SU-DHL-6 (cell line): Measurements from ENCODE around the gene USP6NL.

ENCODE experiments used
- H2AFZ ChIP-seq: fragments of 200-600 bp; sonication (generic); 2 replicates; pipeline ENCODE4 v1.6.1; 2014; ENCODE audit warnings: low read depth, mild to moderate bottlenecking, moderate library complexity, mixed read lengths, antibody characterized with exemption, low read length; ENCODE audit not compliant: severe bottlenecking
- H3F3A ChIP-seq: fragments of 200-600 bp; shearing (Covaris generic); 2 replicates; pipeline ENCODE4 v1.6.0; 2016; ENCODE audit warnings: antibody characterized with exemption, mild to moderate bottlenecking; ENCODE audit not compliant: insufficient read depth
- H3K27ac ChIP-seq: fragments of 200-600 bp; sonication (generic); 2 replicates; pipeline ENCODE4 v1.5.1; 2016; ENCODE audit warnings: low read depth, mild to moderate bottlenecking, low read length, moderate library complexity, mixed read lengths
- H3K27me3 ChIP-seq: fragments of 200-600 bp; sonication (generic), shearing (Covaris generic); 2 replicates; pipeline ENCODE4 v1.6.0; 2014; ENCODE audit warnings: mild to moderate bottlenecking, low read length
- H3K36me3 ChIP-seq: fragments of 200-600 bp; sonication (generic); 2 replicates; pipeline ENCODE4 v1.6.1; 2014; ENCODE audit warnings: mild to moderate bottlenecking, low read length, mixed read lengths
- H3K4me2 ChIP-seq: fragments of 300-600, 200-600 bp; shearing (Covaris generic), sonication (generic); 2 replicates; pipeline ENCODE4 v1.6.0; 2014; ENCODE audit warnings: low read length, low read depth, mild to moderate bottlenecking; ENCODE audit not compliant: poor library complexity, severe bottlenecking
- H3K4me3 ChIP-seq: fragments of 200-600 bp; sonication (generic); 2 replicates; pipeline ENCODE4 v1.5.1; 2014; ENCODE audit warnings: antibody characterized with exemption, low read length, mild to moderate bottlenecking, mixed read lengths; ENCODE audit not compliant: insufficient read depth, poor library complexity, severe bottlenecking
- H3K79me2 ChIP-seq: fragments of 200-600 bp; sonication (generic); 2 replicates; pipeline ENCODE4 v1.6.1; 2014; ENCODE audit warnings: mild to moderate bottlenecking, low read length, moderate library complexity; ENCODE audit not compliant: insufficient read depth
- H3K9ac ChIP-seq: fragments of 200-600 bp; sonication (generic); 2 replicates; pipeline ENCODE4 v1.7.0; 2014; ENCODE audit warnings: mild to moderate bottlenecking, low read length
- H3K9me2 ChIP-seq: fragments of 200-600 bp; sonication (generic); replicated peaks from 2 replicates; pipeline ENCODE4 v1.6.1; 2014; ENCODE audit warnings: low read length; ENCODE audit not compliant: insufficient read depth
- H3K9me3 ChIP-seq: fragments of 200-600 bp; sonication (generic); 2 replicates; pipeline ENCODE4 v1.6.1; 2014; ENCODE audit warnings: low read length, mixed read lengths; ENCODE audit not compliant: insufficient read depth
- H4K20me1 ChIP-seq: fragments of 200-600 bp; sonication (generic); 2 replicates; pipeline ENCODE4 v1.6.1; 2014; ENCODE audit warnings: low read depth, mild to moderate bottlenecking, antibody characterized with exemption, low read length, moderate library complexity, mixed read lengths
- EZH2phosphoT487 ChIP-seq: fragments of 200-600 bp; sonication (generic), shearing (Covaris generic); conservative IDR thresholded peaks from 2 replicates; pipeline ENCODE4 v1.6.1; 2018; ENCODE audit warnings: mild to moderate bottlenecking, antibody characterized with exemption, low read length, moderate library complexity, mixed read lengths
- TF ChIP-seq, protein P1 (sequence below): fragments of 200-600 bp; sonication (generic); IDR thresholded peaks from one replicate; pipeline ENCODE4 v1.5.1; 2017; ENCODE audit warnings: antibody characterized with exemption, mild to moderate bottlenecking, low read length, moderate library complexity; ENCODE audit not compliant: insufficient read depth, poor library complexity, severe bottlenecking

USP6NL gene

DNA sequence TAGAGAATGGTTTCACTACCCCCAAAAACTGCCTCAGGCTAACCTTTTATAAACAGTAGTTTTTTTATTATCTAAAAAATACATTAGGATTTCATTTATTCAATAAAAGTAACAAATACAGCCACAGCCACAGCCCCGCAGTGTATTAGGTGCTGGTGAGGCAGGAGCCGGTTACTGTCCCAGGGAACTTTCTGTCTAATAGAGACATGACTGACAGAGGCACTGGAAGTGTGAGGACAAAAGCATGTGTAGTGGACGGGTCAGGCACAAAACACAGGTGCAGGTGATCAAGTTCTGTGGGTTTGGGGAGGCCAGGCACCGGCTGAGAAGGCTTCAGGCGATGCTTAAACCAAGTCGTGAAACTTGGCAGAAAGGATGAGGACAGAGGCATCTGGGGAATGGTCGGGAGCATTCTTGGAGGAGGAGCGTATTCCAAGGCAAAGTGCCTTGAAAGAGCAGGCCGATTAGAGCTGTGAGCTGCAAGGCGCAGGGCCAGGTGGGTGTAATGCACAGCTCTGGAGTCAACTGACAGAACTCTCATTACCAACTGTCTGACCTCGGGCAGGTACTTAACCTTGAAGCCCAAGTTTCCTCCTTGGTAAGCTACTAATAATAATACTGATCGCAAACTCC lies 138.2 kb downstream of the USP6NL start:
- H3K9ac ChIP-seq, result no peak overlapping the region
- H3K27ac ChIP-seq, result no peak overlapping the region
- no peak overlapping the region for H2AFZ ChIP-seq
- no peak overlapping the region for H3K4me3 ChIP-seq
- H4K20me1 ChIP-seq, result peaks cover 10% of the 10 kb centered on the region; the same call in 1 of the 2 replicates
- no peaks in the 10 kb centered on the region for H3K9me3 ChIP-seq
- TF ChIP-seq, protein P1, sequence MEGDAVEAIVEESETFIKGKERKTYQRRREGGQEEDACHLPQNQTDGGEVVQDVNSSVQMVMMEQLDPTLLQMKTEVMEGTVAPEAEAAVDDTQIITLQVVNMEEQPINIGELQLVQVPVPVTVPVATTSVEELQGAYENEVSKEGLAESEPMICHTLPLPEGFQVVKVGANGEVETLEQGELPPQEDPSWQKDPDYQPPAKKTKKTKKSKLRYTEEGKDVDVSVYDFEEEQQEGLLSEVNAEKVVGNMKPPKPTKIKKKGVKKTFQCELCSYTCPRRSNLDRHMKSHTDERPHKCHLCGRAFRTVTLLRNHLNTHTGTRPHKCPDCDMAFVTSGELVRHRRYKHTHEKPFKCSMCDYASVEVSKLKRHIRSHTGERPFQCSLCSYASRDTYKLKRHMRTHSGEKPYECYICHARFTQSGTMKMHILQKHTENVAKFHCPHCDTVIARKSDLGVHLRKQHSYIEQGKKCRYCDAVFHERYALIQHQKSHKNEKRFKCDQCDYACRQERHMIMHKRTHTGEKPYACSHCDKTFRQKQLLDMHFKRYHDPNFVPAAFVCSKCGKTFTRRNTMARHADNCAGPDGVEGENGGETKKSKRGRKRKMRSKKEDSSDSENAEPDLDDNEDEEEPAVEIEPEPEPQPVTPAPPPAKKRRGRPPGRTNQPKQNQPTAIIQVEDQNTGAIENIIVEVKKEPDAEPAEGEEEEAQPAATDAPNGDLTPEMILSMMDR, result no peak
- TF ChIP-seq EZH2phosphoT487, result no peak
- H3K79me2 ChIP-seq, result peaks cover 15% of the 10 kb centered on the region
- no peak overlapping the region for H3K4me2 ChIP-seq
- no peaks in the 10 kb centered on the region for H3K27me3 ChIP-seq
- H3F3A ChIP-seq, result peaks cover 43% of the 10 kb centered on the region
- no peaks in the 10 kb centered on the region for H3K9me2 ChIP-seq
- peaks cover 34% of the 10 kb centered on the region; the same call in 1 of the 2 replicates for H3K36me3 ChIP-seq

DNA sequence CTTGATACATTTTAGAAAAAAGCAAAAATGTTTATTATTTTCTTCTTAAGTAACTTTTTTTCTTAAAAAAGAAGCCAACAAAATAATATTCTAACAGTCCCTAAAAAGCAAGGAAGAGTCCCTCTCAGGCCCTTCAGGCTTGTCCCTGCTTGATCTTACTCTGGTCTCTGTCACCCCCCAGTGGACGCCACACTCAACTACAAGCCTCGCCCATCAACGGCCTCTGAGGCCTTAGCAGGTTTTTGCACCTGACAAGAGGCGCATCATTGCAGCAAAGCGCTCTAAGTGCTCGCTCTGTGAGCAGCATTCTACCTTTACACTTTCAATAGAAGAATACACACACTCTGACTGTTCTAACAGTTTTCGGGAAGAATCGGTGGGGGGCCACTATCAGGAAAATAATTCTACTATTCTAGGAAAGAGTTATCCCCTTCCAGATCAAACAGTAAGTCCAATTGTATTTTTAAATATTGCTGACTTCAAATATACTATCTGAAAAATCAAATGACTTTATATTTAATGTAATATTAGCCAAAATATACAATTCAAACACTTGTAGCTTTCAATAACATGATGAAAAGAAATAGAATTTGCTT lies 139.2 kb downstream of the USP6NL start:
- Histone ChIP-seq H3K27ac (no peak overlapping the region), H3K9me2 (no peaks in the 10 kb centered on the region), H3K4me3 (no peak overlapping the region), H3K27me3 (no peaks in the 10 kb centered on the region), H3K4me2 (no peak overlapping the region), H2AFZ (no peak overlapping the region), H3K9me3 (no peaks in the 10 kb centered on the region), H3F3A (peaks cover 39% of the 10 kb centered on the region), H3K36me3 (peaks cover 37% of the 10 kb centered on the region; the same call in 1 of the 2 replicates), H3K9ac (no peak overlapping the region), H4K20me1 (peaks cover 12% of the 10 kb centered on the region; the same call in 1 of the 2 replicates), H3K79me2 (peaks cover 15% of the 10 kb centered on the region)
- no peak for TF ChIP-seq EZH2phosphoT487
- TF ChIP-seq, protein P1, result peak; percentile 84

DNA sequence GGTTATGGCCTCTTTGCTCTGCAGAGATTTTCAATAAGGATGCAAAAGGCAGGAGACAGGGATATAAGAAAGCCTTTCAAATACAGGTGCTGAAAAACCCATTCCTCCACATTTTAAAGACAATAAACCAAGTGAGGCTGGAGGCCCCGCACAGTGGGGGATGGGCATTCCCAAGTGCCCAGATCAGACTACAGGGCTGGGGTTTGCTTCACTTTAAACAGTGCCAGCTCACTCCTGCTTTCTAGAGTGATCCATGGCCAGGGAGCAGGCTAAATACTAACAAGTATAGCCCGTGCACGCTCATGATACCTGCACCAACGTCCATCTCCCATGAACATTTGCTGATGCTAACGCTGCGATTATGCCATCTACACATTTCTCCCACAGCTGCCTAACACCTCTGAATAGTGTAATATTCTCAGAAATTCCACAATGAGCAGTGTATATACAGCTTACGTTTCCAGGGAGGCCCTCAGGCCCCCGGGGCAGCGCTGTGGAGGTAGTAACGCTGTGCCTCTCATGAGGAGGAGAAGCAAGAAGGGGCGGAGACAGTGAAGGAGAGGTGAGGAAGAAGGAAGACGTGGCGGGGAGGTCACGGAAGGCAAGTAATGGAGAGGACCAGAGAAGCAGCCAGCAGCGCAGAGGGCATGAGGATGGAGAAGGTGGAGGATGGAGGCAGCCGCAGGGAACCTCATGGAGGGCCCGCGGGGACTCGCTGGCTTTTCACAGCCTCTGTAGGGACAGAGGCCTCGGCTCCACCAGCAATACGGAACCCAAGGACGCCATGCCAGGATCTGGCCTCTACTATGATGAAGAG lies 141.7 kb downstream of the USP6NL start:
- no peak overlapping the region for H3K27ac ChIP-seq
- no peaks in the 10 kb centered on the region for H3K9me2 ChIP-seq
- no peak overlapping the region for H3K4me2 ChIP-seq
- no peaks in the 10 kb centered on the region for H3K27me3 ChIP-seq
- no peak for TF ChIP-seq EZH2phosphoT487
- TF ChIP-seq, protein P1, result no peak
- H3K79me2 ChIP-seq, result peaks cover 14% of the 10 kb centered on the region
- peaks cover 15% of the 10 kb centered on the region for H4K20me1 ChIP-seq
- H3K9ac ChIP-seq, result no peak overlapping the region
- peaks cover 36% of the 10 kb centered on the region; the same call in 1 of the 2 replicates for H3K36me3 ChIP-seq
- H2AFZ ChIP-seq, result no peak overlapping the region
- H3F3A ChIP-seq, result peaks cover 24% of the 10 kb centered on the region
- H3K9me3 ChIP-seq, result no peaks in the 10 kb centered on the region
- no peak overlapping the region for H3K4me3 ChIP-seq
